AG08396 (cell line): Measurements from ENCODE around the gene C22orf42.
"Not testable (repeated sequence)": the region's sequence is repeated elsewhere in the genome, so short reads cannot be mapped to it uniquely, and the experiment has no call there.

Experiments
- DNase-seq: peaks from one replicate; pipeline ENCODE4 v3.0.0; 2012; ENCODE audit warnings: low spot score, mixed read lengths

The C22orf42 gene

GRCh38 chr22:32158712-32159533 is at the start of gene C22orf42:
TSS of gene C22orf42 (minus strand) at chr22:32159303. CDS start at chr22:32159215, 88 bp downstream.
- DNase-seq: no peak

- DNase-seq: no peak
Observed at GRCh38 chr22:32208681-32209080, 49.6 kb upstream of the C22orf42 start.

- no peak for DNase-seq
Observed at GRCh38 chr22:32207971-32208480, 48.9 kb upstream of the C22orf42 start.

GRCh38 chr22:32206774-32207758 is 48.0 kb upstream of the C22orf42 start:
- DNase-seq: no peak

GRCh38 chr22:32205974-32206773 is 47.1 kb upstream of the C22orf42 start:
- no peak for DNase-seq

- no peak for DNase-seq
Observed at GRCh38 chr22:32204856-32205722, 46.0 kb upstream of the C22orf42 start, which contains the start of gene RFPL2. TSS of gene RFPL2 (minus strand) at chr22:32205073. CDS start at chr22:32202451, 2,622 bp downstream.

- DNase-seq: no peak
Observed at GRCh38 chr22:32204040-32204855, 45.1 kb upstream of the C22orf42 start.

- no peak for DNase-seq
Observed at GRCh38 chr22:32203181-32204039, 44.3 kb upstream of the C22orf42 start.

- peak; percentile 65 for DNase-seq
Observed at GRCh38 chr22:32202539-32203180, 43.6 kb upstream of the C22orf42 start.

- no peak for DNase-seq
Observed at GRCh38 chr22:32202161-32202538, 43.0 kb upstream of the C22orf42 start.

GRCh38 chr22:32200752-32201151 is 41.6 kb upstream of the C22orf42 start:
- no peak for DNase-seq

GRCh38 chr22:32199961-32200360 is 40.9 kb upstream of the C22orf42 start:
- no peak for DNase-seq

- DNase-seq: no peak
Observed at GRCh38 chr22:32199341-32199740, 40.2 kb upstream of the C22orf42 start.

- not testable (repeated sequence) for DNase-seq
Observed at GRCh38 chr22:32197553-32198226, 38.6 kb upstream of the C22orf42 start.

- DNase-seq: not testable (repeated sequence)
Observed at GRCh38 chr22:32195900-32196299, 36.8 kb upstream of the C22orf42 start.

- not testable (repeated sequence) for DNase-seq
Observed at GRCh38 chr22:32193346-32193745, 34.2 kb upstream of the C22orf42 start.

GRCh38 chr22:32191021-32191420 is 31.9 kb upstream of the C22orf42 start:
- not testable (repeated sequence) for DNase-seq

- DNase-seq: no peak
Observed at GRCh38 chr22:32185821-32186220, 26.7 kb upstream of the C22orf42 start.
